Neural progenitor cell (in vitro differentiated cells): ENCODE measurements around the gene DEDD2.

Experiments
- CTCF ChIP-seq: fragments of 200-600 bp; sonication (generic); IDR thresholded peaks from 2 replicates; pipeline ENCODE4 v1.5.1; 2017; ENCODE audit warnings: antibody characterized with exemption, mild to moderate bottlenecking
- EZH2 ChIP-seq: fragments of 200-600 bp; sonication (generic); IDR thresholded peaks from 2 replicates; pipeline ENCODE4 v1.6.1; 2017; ENCODE audit warnings: antibody characterized with exemption, mild to moderate bottlenecking, moderate library complexity

GRCh38 chr19:42154471-42155323, 62.8 kb downstream of the DEDD2 start:
- TF ChIP-seq EZH2 (no peak), CTCF (no peak)
